Panc1 (cell line): ENCODE data around the gene SRGAP3. TPM values are rescaled to one million over a fixed set of nuclear protein-coding genes. Genes with fewer than 3 reads are reported as not detected.

Experiments
- ATAC-seq: fragments of 200-7000 bp; cut with Tn5 transposase; 2 replicates; pipeline ENCODE4 v1.9.1; 2020; ENCODE audit warnings: mild to moderate bottlenecking, moderate library complexity
- BruUV-seq: library from RNA; stranded (reverse); fragments of 400-500 nt; replicated peaks from 2 replicates; lab custom pipeline; 2021; lab: Mats Ljungman, UMichigan
- CTCF ChIA-PET: fragments of 300-600 bp; sonication (Branson Sonifier 250); formaldehyde crosslinking; loops from one replicate; lab custom pipeline; 2022; ENCODE audit warnings: antibody characterized with exemption; lab: Charles Lee
- POLR2A ChIA-PET: fragments of 300-600 bp; sonication (Branson Sonifier 250); formaldehyde crosslinking; loops from one replicate; lab custom pipeline; 2022; ENCODE audit warnings: antibody characterized with exemption; lab: Charles Lee
- DNase-seq: peaks from one replicate; pipeline ENCODE4 v3.0.0-alpha.2; 2010; ENCODE audit warnings: low read depth, low spot score
- H3K27ac ChIP-seq: 2 replicates; pipeline ENCODE4 v1.5.1; 2011; ENCODE audit warnings: mild to moderate bottlenecking, low read length, inconsistent platforms
- H3K27me3 ChIP-seq: fragments of 200-500 bp; sonication (Bioruptor generic); 2 replicates; pipeline ENCODE4 v1.6.0; 2014; ENCODE audit warnings: low read length, inconsistent platforms; ENCODE audit not compliant: control insufficient read depth, insufficient read depth
- H3K36me3 ChIP-seq: fragments of 200-500 bp; sonication (Bioruptor generic); 2 replicates; pipeline ENCODE4 v1.5.1; 2014; ENCODE audit warnings: inconsistent platforms, mild to moderate bottlenecking, low read length, moderate library complexity; ENCODE audit not compliant: control insufficient read depth, insufficient read depth
- H3K4me1 ChIP-seq: 2 replicates; pipeline ENCODE4 v1.5.1; 2011; ENCODE audit warnings: inconsistent platforms, mild to moderate bottlenecking, low read length, moderate library complexity; ENCODE audit not compliant: control insufficient read depth, insufficient read depth
- H3K4me3 ChIP-seq, 2 experiments: 2 replicates each; pipeline ENCODE4 v1.5.1; 2011 to 2012; ENCODE audit warnings: low read depth in 2 of 2, low read length in 2 of 2, mild to moderate bottlenecking in 2 of 2, inconsistent platforms in 1 of 2, moderate library complexity in 1 of 2
- H3K9me3 ChIP-seq: fragments of 200-500 bp; sonication (Bioruptor generic); 2 replicates; pipeline ENCODE4 v1.5.1; 2014; ENCODE audit warnings: low read depth, mild to moderate bottlenecking, inconsistent platforms, low read length, moderate library complexity; ENCODE audit not compliant: control insufficient read depth, insufficient read depth
- POLR2AphosphoS5 ChIP-seq: IDR thresholded peaks from 2 replicates; pipeline ENCODE4 v1.6.1; 2012; ENCODE audit warnings: mild to moderate bottlenecking, low read depth, low read length, moderate library complexity
- SIN3A ChIP-seq: IDR thresholded peaks from 2 replicates; pipeline ENCODE4 v1.6.1; 2012; ENCODE audit warnings: low read depth, mild to moderate bottlenecking, low read length, moderate library complexity, borderline replicate concordance; ENCODE audit not compliant: insufficient read depth
- TCF7L2 ChIP-seq: IDR thresholded peaks from 2 replicates; pipeline ENCODE4 v1.6.1; 2011; ENCODE audit warnings: mild to moderate bottlenecking, low read depth, low read length, inconsistent platforms
- in situ Hi-C: cut with HindIII; loops from 2 replicates; pipeline ENCODE4 v1.10.0; 2016; ENCODE audit warnings: low sequenced_read_pairs, low pct_unique_long_range_greater_than_20kb
- intact Hi-C: fragments of 100-400 bp; cut with micrococcal nuclease; formaldehyde crosslinking; loops from one replicate; pipeline ENCODE4 v1.10.0; 2022; ENCODE audit not compliant: unreplicated experiment
- total RNA-seq: library from RNA; stranded (reverse); gene quantifications from one replicate; pipeline ENCODE4 v1.2.1, GENCODE V29; 2021; ENCODE audit not compliant: unreplicated experiment
- TF ChIP-seq, protein P1 (sequence below): fragments of 450-650 bp; IDR thresholded peaks from 2 replicates; pipeline ENCODE4 v1.5.1; 2017; ENCODE audit warnings: mild to moderate bottlenecking
- TF ChIP-seq, protein P2 (sequence below), 2 experiments: IDR thresholded peaks; 2 replicates each; pipeline ENCODE4 v1.6.1; 2011 to 2012; ENCODE audit warnings: low read depth in 2 of 2, control low read depth in 1 of 2, low read length in 1 of 2, mild to moderate bottlenecking in 1 of 2, moderate library complexity in 1 of 2; ENCODE audit not compliant: insufficient read depth in 1 of 2

Gene SRGAP3
- total RNA-seq, 1 experiment from 2014 or later, result 0.82 TPM

DNA sequence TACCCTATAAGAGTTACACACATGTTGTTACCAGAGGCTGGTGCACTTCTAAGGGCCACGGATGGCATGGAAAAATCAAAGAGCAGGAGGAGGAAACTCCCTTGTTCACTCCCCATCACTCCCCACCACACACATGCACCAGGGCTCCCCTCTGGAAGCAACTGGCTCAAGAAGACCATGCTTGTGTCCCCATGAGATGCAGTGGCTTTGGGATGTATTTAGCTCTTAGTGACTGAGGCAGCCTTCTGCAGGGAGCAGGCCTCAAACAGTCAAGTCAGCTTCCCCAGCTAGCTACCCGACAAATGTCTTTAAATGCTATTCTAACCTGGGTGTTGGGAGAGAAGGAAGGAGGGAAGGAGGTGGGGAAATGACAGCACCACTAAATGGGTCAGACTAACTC is 253.2 kb downstream of the SRGAP3 start:
- intact Hi-C loops (no loop called here), in situ Hi-C loops (no loop called here)
- Histone ChIP-seq H3K9me3 (no peaks in the 10 kb centered on the region), H3K27me3 (no peaks in the 10 kb centered on the region), H3K4me1 (no peaks in the 10 kb centered on the region), H3K36me3 (no peaks in the 10 kb centered on the region), H3K4me3 (no peak overlapping the region), H3K27ac (no peak overlapping the region)
- CTCF ChIA-PET, result no interaction called here
- no peak for DNase-seq
- no TSS peak for BruUV-seq
- no peak for TF ChIP-seq SIN3A
- no peak for TF ChIP-seq TCF7L2
- POLR2A ChIA-PET, result no interaction called here
- ATAC-seq, result no peak

DNA sequence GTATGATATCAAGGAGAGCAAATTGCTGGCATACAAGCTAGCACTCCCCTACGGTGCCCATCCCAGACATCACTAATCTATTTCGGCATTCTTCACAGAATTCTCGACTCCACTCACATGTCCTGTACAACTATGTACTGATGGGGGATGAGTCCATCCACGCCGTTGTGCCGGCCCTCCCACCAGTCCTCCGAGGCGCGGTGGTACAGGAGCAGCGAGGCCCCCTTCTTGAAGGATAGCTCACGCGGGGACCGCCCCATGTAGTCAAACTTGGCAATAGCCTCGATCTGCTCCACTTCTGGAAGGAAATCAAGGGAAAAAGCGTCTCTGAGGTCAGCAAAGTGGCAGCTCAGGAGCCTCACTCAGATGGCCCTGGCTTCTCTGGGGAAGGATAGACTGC is 255.2 kb downstream of the SRGAP3 start:
- TF ChIP-seq, protein P1, sequence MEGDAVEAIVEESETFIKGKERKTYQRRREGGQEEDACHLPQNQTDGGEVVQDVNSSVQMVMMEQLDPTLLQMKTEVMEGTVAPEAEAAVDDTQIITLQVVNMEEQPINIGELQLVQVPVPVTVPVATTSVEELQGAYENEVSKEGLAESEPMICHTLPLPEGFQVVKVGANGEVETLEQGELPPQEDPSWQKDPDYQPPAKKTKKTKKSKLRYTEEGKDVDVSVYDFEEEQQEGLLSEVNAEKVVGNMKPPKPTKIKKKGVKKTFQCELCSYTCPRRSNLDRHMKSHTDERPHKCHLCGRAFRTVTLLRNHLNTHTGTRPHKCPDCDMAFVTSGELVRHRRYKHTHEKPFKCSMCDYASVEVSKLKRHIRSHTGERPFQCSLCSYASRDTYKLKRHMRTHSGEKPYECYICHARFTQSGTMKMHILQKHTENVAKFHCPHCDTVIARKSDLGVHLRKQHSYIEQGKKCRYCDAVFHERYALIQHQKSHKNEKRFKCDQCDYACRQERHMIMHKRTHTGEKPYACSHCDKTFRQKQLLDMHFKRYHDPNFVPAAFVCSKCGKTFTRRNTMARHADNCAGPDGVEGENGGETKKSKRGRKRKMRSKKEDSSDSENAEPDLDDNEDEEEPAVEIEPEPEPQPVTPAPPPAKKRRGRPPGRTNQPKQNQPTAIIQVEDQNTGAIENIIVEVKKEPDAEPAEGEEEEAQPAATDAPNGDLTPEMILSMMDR, result no peak
- TF ChIP-seq SIN3A, result no peak
- TF ChIP-seq POLR2AphosphoS5, result no peak
- TF ChIP-seq TCF7L2, result no peak
- TF ChIP-seq, protein P2, sequence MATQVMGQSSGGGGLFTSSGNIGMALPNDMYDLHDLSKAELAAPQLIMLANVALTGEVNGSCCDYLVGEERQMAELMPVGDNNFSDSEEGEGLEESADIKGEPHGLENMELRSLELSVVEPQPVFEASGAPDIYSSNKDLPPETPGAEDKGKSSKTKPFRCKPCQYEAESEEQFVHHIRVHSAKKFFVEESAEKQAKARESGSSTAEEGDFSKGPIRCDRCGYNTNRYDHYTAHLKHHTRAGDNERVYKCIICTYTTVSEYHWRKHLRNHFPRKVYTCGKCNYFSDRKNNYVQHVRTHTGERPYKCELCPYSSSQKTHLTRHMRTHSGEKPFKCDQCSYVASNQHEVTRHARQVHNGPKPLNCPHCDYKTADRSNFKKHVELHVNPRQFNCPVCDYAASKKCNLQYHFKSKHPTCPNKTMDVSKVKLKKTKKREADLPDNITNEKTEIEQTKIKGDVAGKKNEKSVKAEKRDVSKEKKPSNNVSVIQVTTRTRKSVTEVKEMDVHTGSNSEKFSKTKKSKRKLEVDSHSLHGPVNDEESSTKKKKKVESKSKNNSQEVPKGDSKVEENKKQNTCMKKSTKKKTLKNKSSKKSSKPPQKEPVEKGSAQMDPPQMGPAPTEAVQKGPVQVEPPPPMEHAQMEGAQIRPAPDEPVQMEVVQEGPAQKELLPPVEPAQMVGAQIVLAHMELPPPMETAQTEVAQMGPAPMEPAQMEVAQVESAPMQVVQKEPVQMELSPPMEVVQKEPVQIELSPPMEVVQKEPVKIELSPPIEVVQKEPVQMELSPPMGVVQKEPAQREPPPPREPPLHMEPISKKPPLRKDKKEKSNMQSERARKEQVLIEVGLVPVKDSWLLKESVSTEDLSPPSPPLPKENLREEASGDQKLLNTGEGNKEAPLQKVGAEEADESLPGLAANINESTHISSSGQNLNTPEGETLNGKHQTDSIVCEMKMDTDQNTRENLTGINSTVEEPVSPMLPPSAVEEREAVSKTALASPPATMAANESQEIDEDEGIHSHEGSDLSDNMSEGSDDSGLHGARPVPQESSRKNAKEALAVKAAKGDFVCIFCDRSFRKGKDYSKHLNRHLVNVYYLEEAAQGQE (IDR thresholded peaks at IDR 0.05; ENCODE audit: insufficient read depth in 1 of 2, low read depth in 2 of 2, low read length in 1 of 2), result no peak
- no TSS peak for BruUV-seq
- ATAC-seq (no peak), DNase-seq (no peak)
- Histone ChIP-seq H3K27me3 (no peaks in the 10 kb centered on the region), H3K4me1 (no peaks in the 10 kb centered on the region), H3K27ac (no peak overlapping the region), H3K9me3 (no peaks in the 10 kb centered on the region), H3K36me3 (no peaks in the 10 kb centered on the region), H3K4me3 (no peak overlapping the region)
- in situ Hi-C loops, result no loop called here
- CTCF ChIA-PET, result no interaction called here
- POLR2A ChIA-PET, result no interaction called here
- intact Hi-C loops, result no loop called here

DNA sequence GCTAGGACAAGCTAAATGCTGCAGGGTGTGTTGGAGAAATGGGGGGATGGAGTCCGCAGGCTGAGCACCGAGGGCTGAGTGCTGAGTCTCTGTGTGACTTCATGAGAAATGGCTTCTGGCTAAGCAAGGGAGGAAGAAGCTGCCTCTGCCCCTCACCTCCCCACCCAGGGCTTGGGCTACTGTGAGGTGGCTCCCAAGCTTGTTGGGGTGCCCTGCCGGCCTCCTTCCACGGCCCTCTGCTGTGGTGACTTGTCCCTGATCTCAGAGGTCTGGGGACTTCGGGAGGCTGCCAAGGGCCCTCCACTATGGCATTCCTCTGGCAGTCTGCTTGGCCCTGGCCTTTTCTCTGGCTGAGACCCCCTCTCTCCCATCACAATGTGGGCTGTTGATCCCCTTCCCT is 256.1 kb downstream of the SRGAP3 start:
- H3K4me3 ChIP-seq, result no peak overlapping the region
- H3K9me3 ChIP-seq, result no peaks in the 10 kb centered on the region
- CTCF ChIA-PET, result no interaction called here
- intact Hi-C loops (no loop called here), in situ Hi-C loops (no loop called here)
- no peak for TF ChIP-seq TCF7L2
- TF ChIP-seq, protein P2 (IDR thresholded peaks at IDR 0.05; ENCODE audit: insufficient read depth in 1 of 2, low read depth in 2 of 2, low read length in 1 of 2), result no peak
- no peak for TF ChIP-seq SIN3A
- TF ChIP-seq POLR2AphosphoS5, result no peak
- TF ChIP-seq, protein P1, result no peak
- no peak for ATAC-seq
- H3K36me3 ChIP-seq, result no peaks in the 10 kb centered on the region
- no TSS peak for BruUV-seq
- POLR2A ChIA-PET, result no interaction called here
- no peak overlapping the region for H3K27ac ChIP-seq
- no peaks in the 10 kb centered on the region for H3K27me3 ChIP-seq
- H3K4me1 ChIP-seq, result no peaks in the 10 kb centered on the region
- no peak for DNase-seq
